ENCODE measurements around the gene ATRAID. TPM values are rescaled to one million over a fixed set of nuclear protein-coding genes. Genes with fewer than 3 reads are reported as not detected.

The ATRAID gene
- total and polyA plus RNA-seq, 2 donors (not counting 3 experiments of a cell fraction or from before 2014, with no cell fraction given) = 84.3 to 283 TPM

DNA sequence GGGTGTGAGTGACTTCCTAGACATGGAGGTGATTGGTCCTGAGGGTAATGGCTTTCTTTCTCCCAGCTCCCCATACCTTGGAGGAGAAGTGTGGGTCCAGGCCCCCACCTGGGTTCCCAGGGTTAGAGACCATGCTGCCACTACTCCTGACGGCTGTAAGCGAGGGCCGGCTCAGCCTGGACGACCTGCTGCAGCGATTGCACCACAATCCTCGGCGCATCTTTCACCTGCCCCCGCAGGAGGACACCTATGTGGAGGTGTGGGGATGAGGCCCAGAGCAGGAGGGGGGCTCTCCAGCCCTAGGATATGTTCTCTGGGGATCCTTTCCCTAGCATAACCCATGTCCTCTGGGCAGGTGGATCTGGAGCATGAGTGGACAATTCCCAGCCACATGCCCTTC, 27.1 kb downstream of the ATRAID start:
- Histone ChIP-seq H3K9me1 (replicated peaks; ENCODE audit: control insufficient read depth, extremely low read depth, insufficient read depth, low read length) (no peaks in the 10 kb centered on the region), H3K27ac (ENCODE audit: insufficient read depth, low read depth, low read length) (no peak overlapping the region), H3K4me3 (replicated peaks in 1 of 3; ENCODE audit: insufficient read depth in 1 of 3, low read depth in 1 of 3, low read length in 3 of 3) (no peak overlapping the region), H3K4me1 (ENCODE audit: control insufficient read depth, extremely low read depth, insufficient read depth, low read length) (no peaks in the 10 kb centered on the region), H3K36me3 (ENCODE audit: control insufficient read depth in 2 of 2, extremely low read depth in 1 of 2, insufficient read depth in 2 of 2, low read length in 2 of 2) (peaks cover 32 to 83% of the 10 kb centered on the region in 2 experiments), H4K20me1 (replicated peaks; ENCODE audit: control insufficient read depth, extremely low read depth, insufficient read depth, low read length) (no peaks in the 10 kb centered on the region), H3K9ac (replicated peaks; ENCODE audit: extremely low read depth, insufficient read depth, low read length) (no peak overlapping the region), H3K4me2 (ENCODE audit: insufficient read depth, low read length) (no peak overlapping the region), H2AFZ (ENCODE audit: low read depth, low read length) (no peak overlapping the region), H3K27me3 (ENCODE audit: control insufficient read depth in 2 of 2, insufficient read depth in 2 of 2, low read length in 2 of 2) (no peaks in the 10 kb centered on the region), H3K9me3 (replicated peaks; ENCODE audit: control insufficient read depth, insufficient read depth, low read length) (no peaks in the 10 kb centered on the region), H3K79me2 (ENCODE audit: control insufficient read depth, insufficient read depth, low read length) (no peaks in the 10 kb centered on the region)
- POLR2A ChIA-PET = no interaction called here
- CTCF ChIA-PET = no interaction called here
- TF ChIP-seq, protein P1, sequence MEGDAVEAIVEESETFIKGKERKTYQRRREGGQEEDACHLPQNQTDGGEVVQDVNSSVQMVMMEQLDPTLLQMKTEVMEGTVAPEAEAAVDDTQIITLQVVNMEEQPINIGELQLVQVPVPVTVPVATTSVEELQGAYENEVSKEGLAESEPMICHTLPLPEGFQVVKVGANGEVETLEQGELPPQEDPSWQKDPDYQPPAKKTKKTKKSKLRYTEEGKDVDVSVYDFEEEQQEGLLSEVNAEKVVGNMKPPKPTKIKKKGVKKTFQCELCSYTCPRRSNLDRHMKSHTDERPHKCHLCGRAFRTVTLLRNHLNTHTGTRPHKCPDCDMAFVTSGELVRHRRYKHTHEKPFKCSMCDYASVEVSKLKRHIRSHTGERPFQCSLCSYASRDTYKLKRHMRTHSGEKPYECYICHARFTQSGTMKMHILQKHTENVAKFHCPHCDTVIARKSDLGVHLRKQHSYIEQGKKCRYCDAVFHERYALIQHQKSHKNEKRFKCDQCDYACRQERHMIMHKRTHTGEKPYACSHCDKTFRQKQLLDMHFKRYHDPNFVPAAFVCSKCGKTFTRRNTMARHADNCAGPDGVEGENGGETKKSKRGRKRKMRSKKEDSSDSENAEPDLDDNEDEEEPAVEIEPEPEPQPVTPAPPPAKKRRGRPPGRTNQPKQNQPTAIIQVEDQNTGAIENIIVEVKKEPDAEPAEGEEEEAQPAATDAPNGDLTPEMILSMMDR (IDR thresholded peaks at IDR 0.05; ENCODE audit: extremely low read depth in 1 of 2, insufficient read depth in 1 of 2, low read depth in 1 of 2, low read length in 2 of 2) = no peak
- TF ChIP-seq JUN (IDR thresholded peaks at IDR 0.05; ENCODE audit: borderline replicate concordance, insufficient read depth, insufficient read length, low read depth) = no peak
- TF ChIP-seq POLR2AphosphoS5 (IDR thresholded peaks at IDR 0.05; ENCODE audit: insufficient read depth, low read depth, low read length) = no peak
- TF ChIP-seq GATA2 (IDR thresholded peaks at IDR 0.05; ENCODE audit: insufficient read depth, insufficient read length, low read depth, low read length) = no peak
- TF ChIP-seq EZH2 (IDR thresholded peaks at IDR 0.05; ENCODE audit: borderline replicate concordance, low read depth, low read length, severe bottlenecking) = no peak
- no peak for TF ChIP-seq FOS (IDR thresholded peaks at IDR 0.05; ENCODE audit: borderline replicate concordance, insufficient read depth, low read length)
- no peak for TF ChIP-seq POLR2A (IDR thresholded peaks at IDR 0.05; ENCODE audit: low read depth, low read length)
- TF ChIP-seq, protein P2, sequence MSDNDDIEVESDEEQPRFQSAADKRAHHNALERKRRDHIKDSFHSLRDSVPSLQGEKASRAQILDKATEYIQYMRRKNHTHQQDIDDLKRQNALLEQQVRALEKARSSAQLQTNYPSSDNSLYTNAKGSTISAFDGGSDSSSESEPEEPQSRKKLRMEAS (IDR thresholded peaks at IDR 0.05; ENCODE audit: insufficient read depth, insufficient read length) = no peak
- TF ChIP-seq MYC (IDR thresholded peaks at IDR 0.05; ENCODE audit: low read depth, low read length) = no peak
- BruUV-seq (replicated peaks) = no TSS peak
- dilution Hi-C loops (cut with MboI; ENCODE audit: extremely low pct_ligation_motif_present, low sequenced_read_pairs) = no loop called here
- no peak for DNase-seq (ENCODE audit: low read depth, low spot score)
- intact Hi-C loops (cut with micrococcal nuclease) = no loop called here
- no peak for FAIRE-seq

Measured in endothelial cell of umbilical vein (primary cell).